Neutrophil (primary cell): Measurements from ENCODE around the gene ZBTB7B.

Experiments
- H3K27ac ChIP-seq: fragments of 200-600 bp; sonication (generic); 2 replicates; pipeline ENCODE4 v1.5.1; 2016; ENCODE audit warnings: mild to moderate bottlenecking, moderate library complexity
- H3K27me3 ChIP-seq: fragments of 200-600 bp; sonication (generic); 2 replicates; pipeline ENCODE4 v1.6.0; 2016; ENCODE audit warnings: mild to moderate bottlenecking
- H3K36me3 ChIP-seq: fragments of 200-600 bp; sonication (generic); 2 replicates; pipeline ENCODE4 v1.5.1; 2017
- H3K4me1 ChIP-seq, 2 experiments: fragments of 200-600 bp in 1 of 2; sonication (generic) in 1 of 2; 1 replicate in 1 of 2; 2 replicates in 1 of 2; pipeline versions ENCODE4 v1.5.1 to v1.6.1; 2013 to 2016; ENCODE audit warnings: low read depth in 1 of 2, low read length in 1 of 2, mild to moderate bottlenecking in 1 of 2, moderate library complexity in 1 of 2; ENCODE audit not compliant: control insufficient read depth in 1 of 2, insufficient read depth in 1 of 2
- H3K4me3 ChIP-seq, 2 experiments: fragments of 200-600 bp in 1 of 2; sonication (generic) in 1 of 2; 1 replicate in 1 of 2; 2 replicates in 1 of 2; pipeline ENCODE4 v1.5.1; 2013 to 2016; ENCODE audit warnings: low read depth in 1 of 2, low read length in 1 of 2, mild to moderate bottlenecking in 1 of 2, moderate library complexity in 1 of 2
- H3K9me3 ChIP-seq: fragments of 200-600 bp; sonication (generic); 2 replicates; pipeline ENCODE4 v1.5.1; 2016
- TF ChIP-seq, protein P1 (sequence below): fragments of 200-600 bp; sonication (generic); IDR thresholded peaks from 2 replicates; pipeline ENCODE4 v1.5.1; 2016; ENCODE audit warnings: antibody characterized with exemption

ZBTB7B gene

DNA sequence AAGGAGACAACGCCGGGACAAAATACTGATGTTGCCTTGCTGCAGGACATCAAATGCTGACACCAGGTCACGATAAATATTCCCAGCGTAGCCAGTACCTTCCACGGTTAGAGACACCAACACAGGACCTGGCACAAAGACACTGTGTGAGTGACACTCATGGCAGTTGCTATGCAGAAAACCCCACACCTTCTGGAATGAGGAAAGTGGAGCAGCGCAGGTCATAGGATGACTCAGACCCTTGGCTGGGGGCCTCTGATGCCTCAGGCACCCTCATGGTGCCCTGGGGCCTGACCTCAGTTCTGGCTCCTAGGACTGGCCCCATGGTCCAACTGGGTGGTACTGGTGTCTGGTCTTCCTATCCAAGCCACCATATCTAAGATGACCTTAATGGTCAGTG lies 24.0 kb downstream of the ZBTB7B start:
- no peaks in the 10 kb centered on the region for H3K36me3 ChIP-seq
- no peak overlapping the region for H3K27ac ChIP-seq
- TF ChIP-seq, protein P1, sequence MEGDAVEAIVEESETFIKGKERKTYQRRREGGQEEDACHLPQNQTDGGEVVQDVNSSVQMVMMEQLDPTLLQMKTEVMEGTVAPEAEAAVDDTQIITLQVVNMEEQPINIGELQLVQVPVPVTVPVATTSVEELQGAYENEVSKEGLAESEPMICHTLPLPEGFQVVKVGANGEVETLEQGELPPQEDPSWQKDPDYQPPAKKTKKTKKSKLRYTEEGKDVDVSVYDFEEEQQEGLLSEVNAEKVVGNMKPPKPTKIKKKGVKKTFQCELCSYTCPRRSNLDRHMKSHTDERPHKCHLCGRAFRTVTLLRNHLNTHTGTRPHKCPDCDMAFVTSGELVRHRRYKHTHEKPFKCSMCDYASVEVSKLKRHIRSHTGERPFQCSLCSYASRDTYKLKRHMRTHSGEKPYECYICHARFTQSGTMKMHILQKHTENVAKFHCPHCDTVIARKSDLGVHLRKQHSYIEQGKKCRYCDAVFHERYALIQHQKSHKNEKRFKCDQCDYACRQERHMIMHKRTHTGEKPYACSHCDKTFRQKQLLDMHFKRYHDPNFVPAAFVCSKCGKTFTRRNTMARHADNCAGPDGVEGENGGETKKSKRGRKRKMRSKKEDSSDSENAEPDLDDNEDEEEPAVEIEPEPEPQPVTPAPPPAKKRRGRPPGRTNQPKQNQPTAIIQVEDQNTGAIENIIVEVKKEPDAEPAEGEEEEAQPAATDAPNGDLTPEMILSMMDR: no peak
- H3K27me3 ChIP-seq: no peaks in the 10 kb centered on the region
- peaks cover 21 to 26% of the 10 kb centered on the region in 2 experiments for H3K4me1 ChIP-seq
- H3K9me3 ChIP-seq: no peaks in the 10 kb centered on the region
- H3K4me3 ChIP-seq: no peak overlapping the region

GRCh38 chr1:155029513-155030242 lies 27.1 kb downstream of the ZBTB7B start:
- Histone ChIP-seq H3K4me3 (no peak overlapping the region), H3K36me3 (no peaks in the 10 kb centered on the region), H3K27me3 (no peaks in the 10 kb centered on the region), H3K4me1 (peaks cover 14 to 18% of the 10 kb centered on the region in 2 experiments), H3K9me3 (no peaks in the 10 kb centered on the region), H3K27ac (no peak overlapping the region)
- TF ChIP-seq, protein P1: no peak

DNA sequence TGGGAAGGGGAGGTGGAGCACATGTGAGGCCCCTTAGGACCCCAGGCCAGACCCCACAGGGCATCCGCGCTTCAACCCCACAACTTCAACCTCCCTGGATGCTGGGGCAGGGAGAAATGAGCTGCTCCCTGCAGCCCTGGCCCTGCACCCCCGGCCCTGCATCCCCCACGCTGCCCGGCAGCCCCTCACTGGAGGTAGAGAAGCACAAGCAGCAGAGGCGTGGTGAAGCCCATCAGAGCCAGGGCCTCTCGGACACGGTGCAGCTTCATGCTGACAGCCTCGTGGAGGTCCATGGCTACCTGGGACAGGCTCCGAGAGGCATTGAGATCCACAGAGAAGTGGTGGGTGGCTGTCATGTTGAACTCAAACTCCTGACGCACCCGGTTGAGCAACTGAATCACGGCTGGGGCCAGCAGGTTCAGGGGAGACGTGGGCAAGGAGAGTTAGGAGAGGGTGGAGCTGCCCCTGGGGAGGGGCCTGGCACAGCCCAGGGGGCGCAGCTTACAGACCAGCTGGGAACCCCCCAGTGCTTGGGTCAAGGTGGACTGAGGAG lies 27.7 kb downstream of the ZBTB7B start:
- Histone ChIP-seq H3K4me1 (peaks cover 10 to 15% of the 10 kb centered on the region in 2 experiments), H3K4me3 (no peak overlapping the region), H3K27ac (no peak overlapping the region), H3K36me3 (no peaks in the 10 kb centered on the region), H3K27me3 (no peaks in the 10 kb centered on the region), H3K9me3 (no peaks in the 10 kb centered on the region)
- TF ChIP-seq, protein P1: no peak

DNA sequence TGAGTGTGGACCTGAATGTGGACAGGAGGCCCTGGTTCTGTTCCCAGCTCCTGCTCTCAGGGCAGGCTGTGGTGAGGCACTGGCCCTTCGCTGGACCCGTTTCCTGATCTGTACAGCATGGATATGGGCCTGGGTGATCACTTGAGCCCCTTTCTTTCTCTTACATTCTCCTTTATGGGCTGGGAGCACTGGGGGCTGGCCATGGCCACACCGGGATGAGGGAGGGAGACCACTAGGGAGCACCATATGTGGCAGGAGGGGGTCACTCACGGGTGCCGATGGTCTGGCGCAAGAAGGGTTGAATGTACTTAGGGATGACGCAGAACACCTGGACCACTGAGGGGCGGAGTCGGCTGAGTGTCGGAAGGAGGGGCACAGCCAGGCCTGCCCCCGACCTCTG lies 28.3 kb downstream of the ZBTB7B start:
- no peaks in the 10 kb centered on the region for H3K27me3 ChIP-seq
- no peaks in the 10 kb centered on the region for H3K9me3 ChIP-seq
- peaks cover 10 to 12% of the 10 kb centered on the region in 2 experiments for H3K4me1 ChIP-seq
- H3K36me3 ChIP-seq: no peaks in the 10 kb centered on the region
- TF ChIP-seq, protein P1: no peak
- H3K4me3 ChIP-seq: no peak overlapping the region
- H3K27ac ChIP-seq: no peak overlapping the region

DNA sequence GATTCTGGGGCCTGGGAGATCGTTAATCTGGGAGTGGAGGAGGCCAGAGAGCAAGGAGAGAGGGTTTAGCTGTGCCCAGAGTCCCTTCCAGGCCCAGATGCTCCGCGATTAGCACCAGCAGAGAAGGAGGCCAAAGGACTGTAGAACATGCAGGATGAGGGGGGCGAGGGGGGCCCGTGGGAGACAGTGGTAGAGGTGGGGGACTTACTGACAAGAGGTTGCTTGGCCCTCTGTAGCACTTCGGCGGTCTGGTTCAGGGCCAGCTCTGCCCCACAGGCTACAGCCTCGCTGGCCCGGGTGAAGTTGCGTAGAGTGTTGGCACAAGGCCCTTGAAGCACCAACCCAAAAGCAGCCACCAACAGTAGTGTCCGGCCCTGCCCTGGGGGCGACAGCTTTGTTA lies 30.3 kb downstream of the ZBTB7B start:
- TF ChIP-seq, protein P1: no peak
- H3K27ac ChIP-seq: no peak overlapping the region

More for the DNA sequence above, 30.3 kb downstream of the ZBTB7B start:
- no peaks in the 10 kb centered on the region for H3K36me3 ChIP-seq
- H3K27me3 ChIP-seq: no peaks in the 10 kb centered on the region
- H3K9me3 ChIP-seq: no peaks in the 10 kb centered on the region
- H3K4me1 ChIP-seq: peaks cover 23 to 24% of the 10 kb centered on the region in 2 experiments
- no peak overlapping the region for H3K4me3 ChIP-seq
